HepG2 (cell line): ENCODE measurements around the gene PIAS3. TPM values are rescaled to one million over a fixed set of nuclear protein-coding genes. Genes with fewer than 3 reads are reported as not detected.

Source experiments
- ETS1 ChIP-seq: sonication (generic); formaldehyde crosslinking; IDR thresholded peaks from 2 replicates; pipeline ENCODE4 v1.4.0; 2020; ENCODE audit warnings: missing genetic modification reagents
- FOSL2 ChIP-seq: sonication (generic); formaldehyde crosslinking; IDR thresholded peaks from 2 replicates; pipeline ENCODE4 v1.4.0; 2020; ENCODE audit warnings: missing genetic modification reagents
- KLF16 ChIP-seq, 2 experiments: sonication (generic) in 1 of 2; formaldehyde crosslinking in 1 of 2; IDR thresholded peaks; 2 replicates each; pipeline versions ENCODE4 v1.6.1 to v1.8.0; 2016 to 2023; ENCODE audit warnings: missing genetic modification reagents in 2 of 2, missing compliant biosample characterization in 1 of 2
- KMT2B ChIP-seq: IDR thresholded peaks from 2 replicates; pipeline ENCODE4 v1.6.1; 2016; ENCODE audit warnings: missing genetic modification reagents, missing compliant biosample characterization
- NFYB ChIP-seq: sonication (generic); formaldehyde crosslinking; IDR thresholded peaks from 2 replicates; pipeline ENCODE4 v1.4.0; 2020; ENCODE audit warnings: missing genetic modification reagents
- NR2F6 ChIP-seq, 2 experiments: IDR thresholded peaks; 2 replicates each; pipeline ENCODE4 v1.6.1; 2016; ENCODE audit warnings: antibody characterized with exemption in 1 of 2, mild to moderate bottlenecking in 1 of 2
- RBM22 ChIP-seq: fragments of 200-400 bp; formaldehyde crosslinking; optimal IDR thresholded peaks from 2 replicates; pipeline ENCODE3; 2017; ENCODE audit warnings: mild to moderate bottlenecking, low read length, moderate library complexity
- RXRB ChIP-seq: IDR thresholded peaks from 2 replicates; pipeline ENCODE4 v1.6.1; 2016; ENCODE audit warnings: borderline replicate concordance, missing genetic modification reagents, missing compliant biosample characterization
- SMAD3 ChIP-seq: sonication (generic); formaldehyde crosslinking; IDR thresholded peaks from 2 replicates; pipeline ENCODE4 v1.4.0; 2020; ENCODE audit warnings: missing genetic modification reagents
- XBP1 ChIP-seq: sonication (generic); formaldehyde crosslinking; IDR thresholded peaks from 2 replicates; pipeline ENCODE4 v1.5.0; 2020; ENCODE audit warnings: missing genetic modification reagents
- ZBTB34 ChIP-seq: sonication (generic); formaldehyde crosslinking; IDR thresholded peaks from 2 replicates; pipeline ENCODE4 v1.8.0; 2022; ENCODE audit warnings: mild to moderate bottlenecking, missing genetic modification reagents
- ZMYM3 ChIP-seq: sonication (generic); formaldehyde crosslinking; IDR thresholded peaks from 2 replicates; pipeline ENCODE4 v1.5.1; 2020; ENCODE audit warnings: mild to moderate bottlenecking, missing genetic modification reagents
- ZNF337 ChIP-seq: sonication (generic); formaldehyde crosslinking; IDR thresholded peaks from 2 replicates; pipeline ENCODE4 v1.5.1; 2020; ENCODE audit warnings: missing genetic modification reagents, low read depth, mild to moderate bottlenecking, borderline replicate concordance
- ZNF547 ChIP-seq: sonication (generic); formaldehyde crosslinking; IDR thresholded peaks from 2 replicates; pipeline ENCODE4 v1.5.1; 2020; ENCODE audit warnings: mild to moderate bottlenecking, missing genetic modification reagents
- ZNF781 ChIP-seq: sonication (generic); formaldehyde crosslinking; IDR thresholded peaks from 2 replicates; pipeline ENCODE4 v1.5.1; 2020; ENCODE audit warnings: borderline replicate concordance, mild to moderate bottlenecking, missing genetic modification reagents; ENCODE audit errors: not compliant biosample characterization
- ZSCAN21 ChIP-seq: sonication (generic); formaldehyde crosslinking; IDR thresholded peaks from 2 replicates; pipeline ENCODE4 v1.8.0; 2022; ENCODE audit warnings: mild to moderate bottlenecking, missing genetic modification reagents, moderate library complexity, borderline replicate concordance
- polyA plus RNA-seq, 8 experiments: library from polyadenylated mRNA; depleted of rRNA in 3 of 8; stranded (reverse) in 7 of 8; unstranded in 1 of 8; fragments of >200 nt; fragmentation: Illumina TruSeq in 4 of 8; extraction: Trizol in 4 of 8; gene quantifications; 2 replicates each; pipeline versions ENCODE4 v1.2.1 to v1.2.3, GENCODE V29; 2011 to 2016; ENCODE audit warnings: low read depth in 4 of 8, missing spikeins in 1 of 8, mixed read lengths in 1 of 8; ENCODE audit not compliant: insufficient read depth in 1 of 8
- total RNA-seq, 5 experiments: library from RNA; depleted of rRNA; stranded (reverse); fragments of >200 nt; fragmentation: Illumina TruSeq; extraction: Trizol; gene quantifications; 2 replicates each; pipeline ENCODE4 v1.2.3, GENCODE V29; 2016; ENCODE audit warnings: low read depth in 1 of 5
- TF ChIP-seq, protein P1 (sequence below): sonication (generic); formaldehyde crosslinking; IDR thresholded peaks from 2 replicates; pipeline ENCODE4 v1.5.1; 2020; ENCODE audit warnings: missing genetic modification reagents, mild to moderate bottlenecking, borderline replicate concordance
- TF ChIP-seq, protein P2 (sequence below): sonication (generic); formaldehyde crosslinking; IDR thresholded peaks from 2 replicates; pipeline ENCODE4 v1.8.0; 2022; ENCODE audit warnings: mild to moderate bottlenecking, missing genetic modification reagents, moderate library complexity

Gene PIAS3
- total and polyA plus RNA-seq, 2 of the 13 experiments (the other 11 are each of a cell fraction or from before 2014, with no cell fraction given): 3.7 to 8.0 TPM

DNA sequence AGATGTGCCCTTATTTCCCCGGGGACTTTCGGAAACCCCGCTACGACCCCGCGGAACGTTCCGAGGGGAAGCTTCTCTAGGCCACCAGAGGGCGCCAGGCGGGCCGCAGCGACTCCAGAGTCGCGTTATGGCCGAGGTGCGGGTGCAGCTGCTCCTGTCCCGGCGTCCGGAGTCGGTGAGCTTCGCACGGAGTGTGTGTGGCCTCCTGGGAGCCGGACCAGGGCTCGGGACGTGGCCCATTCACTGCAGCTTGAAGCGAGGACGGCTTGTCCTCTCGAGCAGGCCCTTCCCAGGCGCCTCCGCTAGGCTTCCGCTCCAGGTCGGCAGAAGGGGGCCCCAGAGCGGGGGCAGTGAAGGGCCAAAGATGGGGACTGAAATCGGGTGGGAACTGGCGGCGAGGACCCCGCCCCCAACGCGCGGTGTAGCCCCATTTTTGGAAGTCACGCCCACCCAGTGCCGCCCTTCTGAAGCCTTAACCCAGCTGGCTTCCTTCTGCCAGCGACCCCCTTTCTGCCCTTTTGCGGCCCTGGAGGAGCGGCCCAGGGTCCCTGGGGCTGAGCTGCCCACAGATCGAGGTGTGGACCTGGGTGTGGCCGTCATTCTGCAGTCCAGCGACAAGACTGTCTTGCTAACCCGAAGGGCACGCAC lies 13.2 kb downstream of the PIAS3 start, which contains the start of gene NUDT17 (continued):
- TF ChIP-seq, protein P1, sequence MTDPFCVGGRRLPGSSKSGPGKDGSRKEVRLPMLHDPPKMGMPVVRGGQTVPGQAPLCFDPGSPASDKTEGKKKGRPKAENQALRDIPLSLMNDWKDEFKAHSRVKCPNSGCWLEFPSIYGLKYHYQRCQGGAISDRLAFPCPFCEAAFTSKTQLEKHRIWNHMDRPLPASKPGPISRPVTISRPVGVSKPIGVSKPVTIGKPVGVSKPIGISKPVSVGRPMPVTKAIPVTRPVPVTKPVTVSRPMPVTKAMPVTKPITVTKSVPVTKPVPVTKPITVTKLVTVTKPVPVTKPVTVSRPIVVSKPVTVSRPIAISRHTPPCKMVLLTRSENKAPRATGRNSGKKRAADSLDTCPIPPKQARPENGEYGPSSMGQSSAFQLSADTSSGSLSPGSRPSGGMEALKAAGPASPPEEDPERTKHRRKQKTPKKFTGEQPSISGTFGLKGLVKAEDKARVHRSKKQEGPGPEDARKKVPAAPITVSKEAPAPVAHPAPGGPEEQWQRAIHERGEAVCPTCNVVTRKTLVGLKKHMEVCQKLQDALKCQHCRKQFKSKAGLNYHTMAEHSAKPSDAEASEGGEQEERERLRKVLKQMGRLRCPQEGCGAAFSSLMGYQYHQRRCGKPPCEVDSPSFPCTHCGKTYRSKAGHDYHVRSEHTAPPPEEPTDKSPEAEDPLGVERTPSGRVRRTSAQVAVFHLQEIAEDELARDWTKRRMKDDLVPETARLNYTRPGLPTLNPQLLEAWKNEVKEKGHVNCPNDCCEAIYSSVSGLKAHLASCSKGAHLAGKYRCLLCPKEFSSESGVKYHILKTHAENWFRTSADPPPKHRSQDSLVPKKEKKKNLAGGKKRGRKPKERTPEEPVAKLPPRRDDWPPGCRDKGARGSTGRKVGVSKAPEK (CRISPR knock-in tag): 0 out of 2 replicates have a peak, but pooled peaks have one; percentile 13
- TF ChIP-seq ZMYM3 (CRISPR knock-in tag) (no peak; the same call in 1 of the 2 replicates), FOSL2 (peak; percentile 17; the same call in 1 of the 2 replicates), NR2F6 (IDR thresholded peaks at IDR 0.05) (no peak), NR2F6 (CRISPR knock-in tag; IDR thresholded peaks at IDR 0.05) (peak; percentile 36; the same call in 1 of the 2 replicates), ZNF547 (CRISPR knock-in tag) (0 out of 2 replicates have a peak, but pooled peaks have one; percentile 13), KMT2B (CRISPR knock-in tag) (peak; percentile 46; the same call in 1 of the 2 replicates), SMAD3 (CRISPR knock-in tag) (no peak), ZNF337 (no peak), RXRB (0 out of 2 replicates have a peak, but pooled peaks have one; percentile 21), KLF16 (CRISPR knock-in tag; IDR thresholded peaks at IDR 0.05) (peak in 1 of 2 experiments; percentile 63; a peak in 1 of 4 replicates), ZBTB34 (CRISPR knock-in tag) (no peak), ZNF781 (CRISPR knock-in tag) (peak; percentile 36), ZSCAN21 (CRISPR knock-in tag) (0 out of 2 replicates have a peak, but pooled peaks have one; percentile 33), ETS1 (CRISPR knock-in tag) (no peak), XBP1 (CRISPR knock-in tag) (no peak), RBM22 (peak; percentile 30), NFYB (CRISPR knock-in tag) (0 out of 2 replicates have a peak, but pooled peaks have one; percentile 10)
- TF ChIP-seq, protein P2, sequence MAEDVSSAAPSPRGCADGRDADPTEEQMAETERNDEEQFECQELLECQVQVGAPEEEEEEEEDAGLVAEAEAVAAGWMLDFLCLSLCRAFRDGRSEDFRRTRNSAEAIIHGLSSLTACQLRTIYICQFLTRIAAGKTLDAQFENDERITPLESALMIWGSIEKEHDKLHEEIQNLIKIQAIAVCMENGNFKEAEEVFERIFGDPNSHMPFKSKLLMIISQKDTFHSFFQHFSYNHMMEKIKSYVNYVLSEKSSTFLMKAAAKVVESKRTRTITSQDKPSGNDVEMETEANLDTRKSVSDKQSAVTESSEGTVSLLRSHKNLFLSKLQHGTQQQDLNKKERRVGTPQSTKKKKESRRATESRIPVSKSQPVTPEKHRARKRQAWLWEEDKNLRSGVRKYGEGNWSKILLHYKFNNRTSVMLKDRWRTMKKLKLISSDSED (CRISPR knock-in tag): no peak
